SK-N-DZ (cell line): ENCODE results near the gene TACC2. TPM values are rescaled to one million over a fixed set of nuclear protein-coding genes. Genes with fewer than 3 reads are reported as not detected.
"Not testable (repeated sequence)": the region's sequence is repeated elsewhere in the genome, so short reads cannot be mapped to it uniquely, and the experiment has no call there.

Experiments used
- DNase-seq: peaks from one replicate; pipeline ENCODE4 v3.0.0-alpha.2; 2015; ENCODE audit warnings: low spot score
- polyA plus RNA-seq, 2 experiments: library from polyadenylated mRNA; depleted of rRNA; stranded (reverse); fragments of >200 nt; gene quantifications; 2 replicates each; pipeline ENCODE4 v1.2.3, GENCODE V29; 2014

Gene TACC2
- polyA plus RNA-seq (2014; cell fraction: cytosol; rRNA removed), result 14.6 and 17.0 TPM in 2 replicates
- polyA plus RNA-seq (2014; cell fraction: nucleus; rRNA removed), result 24.2 and 54.4 TPM in 2 replicates

DNA sequence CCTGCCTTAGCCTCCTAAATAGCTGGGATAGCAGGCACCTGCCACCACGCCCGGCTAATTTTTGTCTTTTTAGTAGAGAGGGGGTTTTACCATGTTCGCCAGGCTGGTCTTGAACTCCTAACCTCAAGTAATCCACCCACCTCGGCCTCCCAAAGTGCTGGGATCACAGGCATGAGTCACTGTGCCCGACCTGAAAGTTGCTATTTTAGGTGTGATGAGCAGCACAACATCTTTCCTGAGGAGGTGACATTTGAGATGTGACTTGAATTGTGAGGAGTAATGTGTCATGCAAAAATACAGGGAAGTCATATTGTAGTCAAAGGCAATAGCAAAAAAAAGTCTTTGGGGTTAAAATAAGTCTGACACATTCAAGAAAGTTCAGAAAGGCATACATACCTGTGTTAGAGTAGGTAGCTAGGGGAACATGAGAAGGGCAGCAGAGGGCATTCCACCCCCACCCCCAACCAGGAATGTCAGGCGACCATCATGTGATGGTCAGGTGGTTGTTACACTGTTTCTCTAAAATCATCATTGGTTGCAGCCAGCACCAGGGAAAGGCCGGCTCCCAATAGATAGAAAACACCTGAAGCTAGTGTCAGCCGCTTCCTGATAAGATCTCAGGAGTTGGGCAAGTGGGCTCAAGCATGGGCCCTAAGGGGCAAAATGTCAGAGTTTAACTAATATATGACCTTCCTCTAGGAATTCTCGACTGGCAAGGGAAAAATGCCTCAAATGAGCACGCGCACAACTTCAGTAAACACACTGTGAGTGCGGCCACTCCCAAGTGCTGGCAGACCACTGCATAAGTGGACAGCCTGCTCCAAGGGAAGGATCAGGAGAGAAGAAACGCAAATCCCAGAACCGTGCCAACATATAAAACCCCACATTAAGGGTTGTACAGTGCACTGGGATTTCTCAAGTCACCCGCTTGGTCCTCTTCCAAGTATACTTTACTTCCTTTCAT lies at the start of gene TACC2:
TSS of gene TACC2 (plus strand) at position 803 of the 964 bp plus-strand sequence. CDS start 32,819 bp downstream, outside the sequence.
- DNase-seq, result no peak

- DNase-seq, result no peak
Observed at GRCh38 chr10:121941532-121941931, 47.4 kb upstream of the TACC2 start.

GRCh38 chr10:121942749-121943416 lies 46.1 kb upstream of the TACC2 start:
- no peak for DNase-seq

GRCh38 chr10:121947343-121948330 lies 41.3 kb upstream of the TACC2 start:
- no peak for DNase-seq

- DNase-seq, result no peak
Observed at GRCh38 chr10:121949049-121949448, 39.9 kb upstream of the TACC2 start.

DNA sequence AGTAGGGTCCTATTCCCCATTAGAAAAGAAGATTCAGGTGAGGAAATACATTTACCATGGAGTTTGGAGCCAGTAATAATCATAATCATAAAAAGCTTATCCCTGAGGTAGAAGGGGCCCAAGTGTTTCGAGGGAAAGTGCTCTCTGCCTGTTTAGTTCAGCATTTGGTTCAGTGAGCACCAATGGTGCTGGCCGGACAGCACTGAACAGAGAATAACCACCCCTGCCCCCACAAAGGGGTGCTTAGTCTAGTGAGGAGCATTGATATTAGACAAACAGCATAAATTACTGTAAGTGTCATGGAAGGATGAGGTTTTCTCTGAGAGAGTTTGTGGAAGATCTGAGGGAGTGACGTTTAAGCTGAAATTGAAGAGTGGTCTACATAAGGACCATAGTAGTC lies 39.5 kb upstream of the TACC2 start:
- DNase-seq, result no peak

DNA sequence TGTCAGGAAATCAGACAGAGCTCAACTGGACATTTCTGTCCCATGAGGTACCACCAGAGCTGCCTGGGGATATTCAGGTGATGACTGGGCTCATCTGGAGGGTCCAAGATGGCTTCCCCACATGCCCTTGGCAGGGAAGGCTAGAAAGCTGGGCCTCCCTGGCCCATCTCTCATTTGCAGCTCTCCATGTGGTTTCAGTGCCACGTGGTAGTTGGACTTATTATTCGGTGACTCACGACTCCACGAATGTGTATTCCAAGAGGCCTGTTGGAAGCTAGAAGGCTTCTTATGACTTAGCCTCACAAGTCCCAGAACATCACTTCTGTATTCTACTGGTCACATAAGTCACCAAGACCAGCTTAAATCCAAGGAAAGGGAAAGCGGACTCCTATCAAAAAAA lies 36.7 kb upstream of the TACC2 start:
- no peak for DNase-seq

DNA sequence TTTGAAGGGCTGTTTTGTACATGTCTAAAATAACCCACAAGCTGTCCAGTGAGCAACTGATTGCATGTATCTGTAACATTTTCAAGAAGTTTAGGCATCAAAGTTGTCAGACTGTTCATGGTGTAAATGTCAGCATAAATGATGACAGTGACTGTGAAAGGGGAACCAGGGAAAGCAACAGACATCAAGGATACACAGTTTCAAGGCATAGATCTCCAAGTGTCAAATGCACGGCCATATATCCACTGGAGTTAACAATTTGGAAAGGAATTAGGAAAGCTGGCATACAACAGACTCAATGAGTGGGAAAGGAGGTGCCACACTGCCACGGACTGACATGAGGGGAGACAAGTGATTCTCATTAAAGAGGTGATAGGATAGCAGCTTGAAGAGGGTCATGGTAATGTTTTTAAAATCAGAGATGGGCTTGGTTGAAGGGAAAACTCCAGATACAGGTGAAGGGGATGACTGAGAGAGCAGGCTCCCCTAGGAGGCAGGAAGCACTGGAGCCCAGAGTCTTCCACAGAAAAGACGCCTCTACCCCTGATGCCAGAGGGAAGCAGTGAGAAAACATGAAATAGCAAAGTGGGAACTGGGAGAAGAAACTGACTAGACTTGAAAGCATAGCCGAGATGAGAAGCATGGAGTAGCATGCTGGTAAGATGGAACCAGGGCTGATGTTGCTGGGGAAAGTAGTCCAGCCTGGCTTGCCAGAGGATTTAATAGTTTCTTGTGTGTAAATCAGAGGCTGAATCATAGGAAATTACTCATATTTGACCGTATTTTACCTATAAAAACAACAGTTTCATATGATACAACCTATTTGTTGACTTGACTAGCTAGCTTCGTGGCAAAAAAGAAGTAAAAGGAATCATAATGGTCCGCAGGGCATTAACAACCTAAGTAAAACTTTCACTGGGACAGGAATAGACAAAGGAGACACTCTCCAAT lies 32.6 kb upstream of the TACC2 start:
- no peak for DNase-seq

DNA sequence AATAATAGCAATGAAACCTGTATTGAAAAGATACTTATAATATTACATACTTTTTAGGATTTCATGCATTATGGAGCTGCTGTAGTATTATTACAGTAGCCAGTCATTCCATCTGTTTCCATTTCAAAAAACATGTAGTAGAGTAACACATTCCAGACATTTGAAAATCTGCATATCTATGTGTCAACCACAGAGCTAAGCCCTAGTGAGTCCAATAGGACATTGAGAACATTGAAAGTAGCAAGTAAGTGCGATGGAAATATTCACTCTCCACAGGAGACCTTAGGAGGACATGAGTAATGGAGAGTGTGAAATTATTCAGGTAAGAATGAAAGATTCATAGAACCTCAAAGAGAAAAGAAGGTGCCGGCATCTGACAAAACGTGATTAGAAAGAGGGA lies 29.3 kb upstream of the TACC2 start:
- no peak for DNase-seq

DNA sequence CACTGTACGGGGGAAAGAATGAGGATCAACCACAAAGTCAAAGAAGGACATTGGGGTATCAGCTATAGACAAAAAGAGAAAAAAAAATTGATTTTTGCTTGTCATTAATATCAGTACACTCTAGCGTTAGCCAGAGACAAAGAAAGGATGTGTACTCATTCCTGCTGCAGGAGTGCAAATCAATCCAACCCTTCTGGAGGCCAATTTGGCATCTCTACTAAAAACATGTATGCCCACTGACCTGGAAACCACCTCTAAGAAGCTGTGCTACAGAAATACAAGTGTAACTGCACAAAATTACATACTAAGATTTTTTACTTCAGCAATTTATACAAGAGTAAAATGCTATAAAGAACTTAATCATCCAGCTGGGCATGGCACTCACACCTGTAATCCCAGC lies 27.5 kb upstream of the TACC2 start:
- DNase-seq, result no peak

GRCh38 chr10:121965996-121966395 lies 23.0 kb upstream of the TACC2 start:
- DNase-seq, result no peak

GRCh38 chr10:121969086-121969485 lies 19.9 kb upstream of the TACC2 start:
- DNase-seq, result not testable (repeated sequence)

- no peak for DNase-seq
Observed at GRCh38 chr10:121974019-121974534, 14.9 kb upstream of the TACC2 start.

- peak; percentile 82 for DNase-seq
Observed at GRCh38 chr10:121974535-121975294, 14.2 kb upstream of the TACC2 start, which contains the start of gene NSMCE4A. NSMCE4A (minus strand) TSS chr10:121975217; CDS start chr10:121975165, 52 bp downstream.

DNA sequence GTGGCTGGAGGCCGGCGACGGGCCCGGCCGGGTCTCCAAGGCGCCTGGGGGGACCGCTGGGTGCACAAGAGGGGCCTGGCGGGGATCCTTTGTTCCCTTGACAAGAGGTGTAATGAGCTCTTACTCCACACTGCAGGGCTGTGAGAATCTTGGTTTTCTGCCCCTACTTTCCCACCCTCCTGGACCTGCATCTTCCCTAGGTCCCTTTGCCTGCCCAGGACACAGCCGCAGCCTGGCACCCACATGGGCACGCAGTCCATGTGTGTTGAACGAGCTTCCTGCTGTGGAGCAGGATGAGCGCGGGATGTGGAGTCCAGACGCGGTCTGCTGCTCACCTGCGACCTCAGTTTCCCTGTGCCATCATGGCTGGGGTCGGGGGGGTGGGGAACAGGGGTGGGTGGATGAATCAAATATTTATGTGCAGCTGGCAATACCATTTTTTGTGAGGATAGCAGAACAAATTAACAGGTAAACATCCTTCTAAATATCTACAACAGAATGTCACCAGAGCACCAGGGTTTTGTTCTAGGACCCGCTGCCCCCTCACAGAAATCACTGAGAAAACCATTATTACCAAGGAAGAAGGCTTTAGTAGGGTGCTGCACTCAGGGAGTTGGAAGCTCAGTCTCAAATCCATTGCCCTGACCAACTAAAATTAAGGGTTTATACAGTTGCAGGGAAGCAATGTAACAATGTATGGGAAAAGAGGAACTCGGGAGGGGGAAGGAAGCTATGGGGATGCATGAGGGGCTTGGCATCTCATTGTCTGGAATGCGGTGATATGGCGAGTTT lies 13.5 kb upstream of the TACC2 start:
- DNase-seq, result no peak

DNA sequence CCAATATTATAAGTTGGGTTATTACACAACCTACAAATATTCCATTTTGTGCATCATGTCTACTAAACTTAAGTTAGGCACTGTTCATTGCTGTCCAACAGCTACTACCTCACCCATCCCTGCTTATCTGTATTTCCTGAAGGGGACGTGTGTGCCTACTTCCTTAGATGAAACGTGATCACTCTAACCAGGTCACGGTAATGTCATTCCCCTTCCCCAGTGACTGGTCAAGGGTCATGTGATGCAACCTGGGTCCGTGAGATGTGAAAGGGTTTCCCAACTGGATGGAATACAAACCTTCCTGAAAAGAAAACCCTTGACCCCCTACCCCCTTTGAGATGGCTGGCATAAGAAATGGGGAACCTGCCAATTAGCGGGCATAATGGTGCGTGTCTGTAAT lies 12.4 kb upstream of the TACC2 start:
- no peak for DNase-seq

GRCh38 chr10:121978511-121978910 lies 10.5 kb upstream of the TACC2 start:
- no peak for DNase-seq

- no peak for DNase-seq
Observed at GRCh38 chr10:121981346-121981745, 7.6 kb upstream of the TACC2 start.
